Heart left ventricle (tissue), 16 donors: Measurements from ENCODE around the gene OAT. TPM values are rescaled to one million over a fixed set of nuclear protein-coding genes. Genes with fewer than 3 reads are reported as not detected.

Source experiments
- ATAC-seq, 4 donors: fragments of 200-7000 bp; cut with Tn5 transposase; one replicate each; pipeline ENCODE4 v1.9.1; 2020 to 2022; ENCODE audit warnings: moderate library complexity in 4 of 4, mild to moderate bottlenecking in 3 of 4, moderate number of reproducible peaks in 1 of 4
- DNase-seq, 5 donors: peaks; one replicate each; pipeline ENCODE4 v3.0.0-alpha.2; 2020
- H3K27ac ChIP-seq, 12 donors: fragments of 200-600 bp; sonication (generic) in 4 of 12; one replicate each; pipeline versions ENCODE4 v1.5.0 to v1.8.0; 2016 to 2022; ENCODE audit warnings: mild to moderate bottlenecking in 2 of 12
- H3K27me3 ChIP-seq, 9 donors: fragments of 200-600 bp; sonication (generic) in 2 of 9; one replicate each; pipeline versions ENCODE4 v1.5.1 to v1.8.0; 2016 to 2022; ENCODE audit warnings: mild to moderate bottlenecking in 3 of 9
- H3K36me3 ChIP-seq, 9 donors: fragments of 200-600 bp; sonication (generic) in 2 of 9; one replicate each; pipeline versions ENCODE4 v1.5.0 to v1.8.0; 2018 to 2022; ENCODE audit warnings: mild to moderate bottlenecking in 2 of 9
- H3K4me1 ChIP-seq, 12 donors: fragments of 200-600 bp; sonication (generic) in 4 of 12; one replicate each; pipeline versions ENCODE4 v1.5.0 to v1.8.0; 2016 to 2022; ENCODE audit warnings: mild to moderate bottlenecking in 3 of 12
- H3K4me3 ChIP-seq, 12 donors: fragments of 200-600 bp; sonication (generic) in 4 of 12; one replicate each; pipeline versions ENCODE4 v1.5.0 to v1.8.0; 2017 to 2022; ENCODE audit warnings: mild to moderate bottlenecking in 9 of 12, moderate library complexity in 4 of 12
- H3K9me3 ChIP-seq, 12 donors: fragments of 200-600 bp; sonication (generic) in 4 of 12; one replicate each; pipeline versions ENCODE4 v1.5.0 to v1.8.0; 2016 to 2022; ENCODE audit warnings: mild to moderate bottlenecking in 1 of 12
- POLR2A ChIP-seq, 2 donors: fragments of 450-650 bp; IDR thresholded peaks; one replicate each; pipeline ENCODE4 v1.6.1; 2017; ENCODE audit warnings: antibody characterized with exemption in 2 of 2, mild to moderate bottlenecking in 2 of 2, moderate library complexity in 2 of 2
- WGBS, 4 donors: extraction: QIAGEN DNeasy Blood & Tissue Kit in 2 of 4; methylation state at CpG; one replicate each; pipeline versions ENCODE4 v1.1.5 to v1.1.7; 2013 to 2018; 5-methylcytosine and 5-hydroxymethylcytosine counted together
- intact Hi-C, 10 donors: fragments of 100-400 bp; cut with DNase I; formaldehyde crosslinking; loops; one replicate each; pipeline versions ENCODE4 v1.11.1 to v1.14.2; 2022
- long read RNA-seq, 3 donors: library from polyadenylated mRNA; unstranded; transcript quantifications; one replicate each; pipeline ENCODE4 v2.0.0, GENCODE V29; 2020 to 2021
- polyA plus RNA-seq, 2 donors: library from polyadenylated mRNA; stranded (reverse); fragments of 200-250 nt; gene quantifications; one replicate each; pipeline ENCODE4 v1.2.3, GENCODE V29; 2013
- total RNA-seq, 9 donors: library from RNA; depleted of rRNA in 2 of 9; stranded (reverse); fragments of >200 nt in 2 of 9; fragmentation: NEBNext Ultra II Directional in 3 of 9; extraction: Animal tissue kit (Norgen Biotek cat#: 25700) in 3 of 9; gene quantifications; one replicate each; pipeline versions ENCODE4 v1.1.0 to v1.2.4, GENCODE V29; 2016 to 2023
- TF ChIP-seq, protein P1 (sequence below), 12 donors: fragments of 200-600 bp; sonication (generic) in 4 of 12; IDR thresholded peaks; one replicate each; pipeline versions ENCODE4 v1.5.0 to v1.8.0; 2018 to 2022; ENCODE audit warnings: antibody characterized with exemption in 12 of 12, mild to moderate bottlenecking in 5 of 12
- donor health status: ischemic (EF 13 %, LVEDD 7.1; RV severe dilation, severe dysfunction).
- donor health status: healthy with polysubstance abuse.
- donor health status: DM: no; HTN: yes; CAD: no.
- donor health status: DM: no; HTN: no; CAD: no.
- donor health status: ischemic (EF 25% LVEDD 6.9; RV normal size, moderate dysfunction).
- donor health status: ischemic (EF 25% LVEDD 5.7; RV mildly dilated, moderate dysfunction).
- donor health status: healthy.
- donor health status: DM: yes; HTN: yes; CAD: no.
- donor health status: ischemic (EF 35%, LVEDD 5.7; RV mildly dilated, moderate dysfunction).
- donor health status: nonischemic (EF 11% LVEDD 7.7; RV severe dilation, severe dysfunction).
- donor health status: DM: yes; HTN: yes; CAD: no.
- donor health status: PGD.
- donor health status: ischemic (EF 29% LVEDD 5.4; RV normal size, mild dysfunction).
- donor health status: nonischemic (EF 23%, LVEDD 6.1; RV moderate dilation, normal function).

The OAT gene
- total RNA-seq, result 10 to 100 TPM; 27.3 to 56.1 (median 33.8) TPM
- 10 to 100 TPM in 1 of 2 donors, 1 to 10 TPM in 1; 9.3 to 36.0 TPM for polyA plus RNA-seq
- long read RNA-seq, donor 1, transcript OAT-201 (10 exons, 2,048 nt), result major isoform, 69 of 85 reads
- long read RNA-seq, donor 1, partial matches to known transcripts, result 5 of 85 reads
- long read RNA-seq, donor 1, other reads (novel, unspliced or antisense), result 8 of 85 reads
- long read RNA-seq, donor 2, transcript OAT-201 (10 exons, 2,048 nt), result major isoform, 302 of 335 reads
- long read RNA-seq, donor 2, partial matches to known transcripts, result 15 of 335 reads
- long read RNA-seq, donor 2, other reads (novel, unspliced or antisense), result 15 of 335 reads
- long read RNA-seq, donor 3, transcript OAT-201 (10 exons, 2,048 nt), result major isoform, 36 of 39 reads
- long read RNA-seq, donor 3, partial matches to known transcripts, result 0 of 39 reads
- long read RNA-seq, donor 3, other reads (novel, unspliced or antisense), result 2 of 39 reads

GRCh38 chr10:124418726-124419501, at the start of gene OAT:
OAT (minus strand) TSS chr10:124418923; CDS start chr10:124412171, 6,752 bp downstream.
- 2 to 7% (median 4%) methylated on average over 30 to 70 of the region's 70 CpGs for WGBS, 4 donors

DNA sequence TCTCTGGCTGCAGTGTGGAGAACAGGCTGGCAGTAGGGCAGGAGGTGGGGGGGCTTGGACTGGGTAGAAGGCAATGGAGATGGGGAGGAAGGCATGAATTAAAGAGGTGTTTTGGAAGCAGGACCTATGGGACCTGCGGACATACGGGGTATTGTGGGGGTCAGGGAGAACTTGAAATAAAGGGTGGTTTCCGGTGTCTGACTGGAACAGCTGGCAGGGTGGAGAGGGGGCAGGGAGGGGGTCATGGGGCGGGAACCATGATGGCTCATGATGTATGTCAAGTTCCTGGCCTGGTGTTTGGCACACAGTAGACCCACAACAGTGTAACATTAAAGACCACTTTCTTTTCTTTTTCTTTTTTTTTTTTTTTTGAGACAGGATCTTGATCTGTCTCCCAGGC, 48.4 kb upstream of the OAT start:
- peaks cover 0 to 30% (median 10%) of the 10 kb centered on the region in 12 donors for H3K4me1 ChIP-seq
- no peak overlapping the region for H3K27ac ChIP-seq
- no peaks in the 10 kb centered on the region for H3K9me3 ChIP-seq
- TF ChIP-seq, protein P1, sequence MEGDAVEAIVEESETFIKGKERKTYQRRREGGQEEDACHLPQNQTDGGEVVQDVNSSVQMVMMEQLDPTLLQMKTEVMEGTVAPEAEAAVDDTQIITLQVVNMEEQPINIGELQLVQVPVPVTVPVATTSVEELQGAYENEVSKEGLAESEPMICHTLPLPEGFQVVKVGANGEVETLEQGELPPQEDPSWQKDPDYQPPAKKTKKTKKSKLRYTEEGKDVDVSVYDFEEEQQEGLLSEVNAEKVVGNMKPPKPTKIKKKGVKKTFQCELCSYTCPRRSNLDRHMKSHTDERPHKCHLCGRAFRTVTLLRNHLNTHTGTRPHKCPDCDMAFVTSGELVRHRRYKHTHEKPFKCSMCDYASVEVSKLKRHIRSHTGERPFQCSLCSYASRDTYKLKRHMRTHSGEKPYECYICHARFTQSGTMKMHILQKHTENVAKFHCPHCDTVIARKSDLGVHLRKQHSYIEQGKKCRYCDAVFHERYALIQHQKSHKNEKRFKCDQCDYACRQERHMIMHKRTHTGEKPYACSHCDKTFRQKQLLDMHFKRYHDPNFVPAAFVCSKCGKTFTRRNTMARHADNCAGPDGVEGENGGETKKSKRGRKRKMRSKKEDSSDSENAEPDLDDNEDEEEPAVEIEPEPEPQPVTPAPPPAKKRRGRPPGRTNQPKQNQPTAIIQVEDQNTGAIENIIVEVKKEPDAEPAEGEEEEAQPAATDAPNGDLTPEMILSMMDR (IDR thresholded peaks at IDR 0.05), result no peak
- TF ChIP-seq POLR2A (IDR thresholded peaks at IDR 0.05), result no peak
- WGBS, 4 donors, result 85 to 94% (median 90%) methylated on average over 4 of the region's 4 CpGs
- H3K36me3 ChIP-seq, result no peaks in the 10 kb centered on the region
- H3K4me3 ChIP-seq, result no peak overlapping the region
- ATAC-seq (no peak), DNase-seq (no peak)
- no peaks in the 10 kb centered on the region for H3K27me3 ChIP-seq
- intact Hi-C loops, result no loop called here

More at GRCh38 chr10:124418726-124419501, at the start of gene OAT:
- no peaks in the 10 kb centered on the region for H3K36me3 ChIP-seq
- H3K27me3 ChIP-seq, result peaks cover 0 to 14% (median 0%) of the 10 kb centered on the region in 9 donors
- H3K4me3 ChIP-seq, result peak within 1 kb of the TSS; percentile 70 to 99 (median 90)
- DNase-seq (peak; percentile 96 to 98 (median 97)), ATAC-seq (peak; percentile 96 to 99 (median 98))
- TF ChIP-seq, protein P1 (IDR thresholded peaks at IDR 0.05), result no peak
- TF ChIP-seq POLR2A (IDR thresholded peaks at IDR 0.05), result peak; percentile 98 to 100
- H3K9me3 ChIP-seq, result no peaks in the 10 kb centered on the region
- peaks cover 0 to 42% (median 22%) of the 10 kb centered on the region in 12 donors for H3K4me1 ChIP-seq
- H3K27ac ChIP-seq, result peak within 1 kb of the TSS; percentile 51 to 97 (median 88)
- intact Hi-C loops, result loop anchor here in 1 of 10 donors (5.0 kb wide), 1 partner anchor 323 kb away; the partner anchor contains the start of gene FAM53B

GRCh38 chr10:124465777-124466488, 47.2 kb upstream of the OAT start:
- 61 to 67% (median 66%) methylated on average over 9 of the region's 9 CpGs for WGBS, 4 donors
- ATAC-seq, result no peak

More at GRCh38 chr10:124465777-124466488, 47.2 kb upstream of the OAT start:
- TF ChIP-seq POLR2A (IDR thresholded peaks at IDR 0.05), result no peak
- TF ChIP-seq, protein P1 (IDR thresholded peaks at IDR 0.05), result no peak
- H3K27me3 ChIP-seq, result no peaks in the 10 kb centered on the region
- H3K4me1 ChIP-seq, result peaks cover 0 to 32% (median 12%) of the 10 kb centered on the region in 12 donors
- no peak overlapping the region for H3K4me3 ChIP-seq
- H3K27ac ChIP-seq, result peak overlapping the region in 1 of 12 donors; percentile 51
- intact Hi-C loops, result no loop called here
- H3K36me3 ChIP-seq, result no peaks in the 10 kb centered on the region
- no peaks in the 10 kb centered on the region for H3K9me3 ChIP-seq
- no peak for DNase-seq
